GM19238 (cell line): ENCODE results near the gene ZNF618.

Source experiments
- DNase-seq: peaks from one replicate; pipeline ENCODE4 v3.0.0; 2011; ENCODE audit warnings: low spot score; ENCODE audit not compliant: insufficient read length

Gene ZNF618

DNA sequence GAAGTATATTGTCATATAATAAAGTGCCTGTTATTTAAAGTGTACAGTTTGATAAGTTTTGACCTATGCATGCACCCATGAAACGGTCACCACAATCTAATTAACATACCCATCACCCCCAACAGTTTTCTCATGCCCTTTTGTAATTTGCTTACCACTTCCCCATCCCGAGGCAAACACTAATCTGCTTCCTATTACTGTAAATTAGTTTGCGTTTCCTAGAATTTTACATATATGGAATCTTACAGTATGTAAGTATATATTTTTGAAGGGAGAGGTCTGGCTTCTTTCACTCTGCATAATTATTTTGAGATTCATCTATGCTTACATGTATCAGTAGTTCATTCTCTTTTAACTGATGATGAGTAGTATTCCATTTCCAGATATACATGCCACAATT lies 145.5 kb downstream of the ZNF618 start:
- no peak for DNase-seq

DNA sequence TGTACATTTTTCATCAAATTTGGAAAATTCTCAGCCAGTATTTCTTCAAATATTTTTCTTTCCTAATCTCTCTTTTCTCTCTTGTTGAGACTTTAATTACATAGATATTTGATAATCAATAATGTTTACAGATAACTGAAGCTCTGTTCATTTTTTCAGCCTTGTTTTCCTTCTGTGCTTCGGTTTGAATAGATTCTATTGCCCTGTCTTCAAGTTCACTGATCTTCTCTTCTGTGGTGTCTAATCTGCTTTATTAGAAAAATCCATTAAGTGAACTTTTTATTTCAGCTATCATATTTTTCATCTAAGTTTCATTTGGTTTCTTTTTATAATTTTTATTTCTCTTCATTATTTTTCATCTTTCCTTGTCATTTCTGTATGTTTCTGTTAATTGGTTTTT lies 147.9 kb downstream of the ZNF618 start:
- DNase-seq = no peak

DNA sequence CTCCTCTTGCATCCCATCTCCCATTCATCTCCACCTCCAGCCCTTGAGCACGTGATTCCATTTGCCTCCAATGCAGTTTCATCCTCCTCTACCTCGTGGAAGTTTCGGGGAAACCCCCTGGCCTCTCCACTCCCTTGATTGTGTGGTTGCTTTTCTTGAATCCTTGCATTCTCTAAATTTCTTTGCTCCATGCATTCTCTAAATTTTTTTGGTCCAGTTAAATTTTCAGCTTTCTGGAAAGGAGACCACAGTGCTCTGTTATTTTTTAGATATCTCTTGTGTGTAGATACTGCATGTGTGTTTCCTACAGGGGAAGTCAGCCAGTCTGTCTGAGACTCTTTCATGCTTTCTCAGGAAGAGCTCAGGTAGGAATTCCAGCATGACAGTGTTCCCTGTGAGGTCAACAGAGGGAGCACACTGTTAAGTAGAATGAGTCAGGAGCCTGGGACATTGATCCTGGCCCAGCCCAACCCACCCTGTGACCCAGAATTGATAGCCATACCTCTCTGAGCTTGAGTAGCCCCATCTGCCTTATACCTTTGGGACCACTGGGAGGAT lies 149.2 kb downstream of the ZNF618 start:
- no peak for DNase-seq

DNA sequence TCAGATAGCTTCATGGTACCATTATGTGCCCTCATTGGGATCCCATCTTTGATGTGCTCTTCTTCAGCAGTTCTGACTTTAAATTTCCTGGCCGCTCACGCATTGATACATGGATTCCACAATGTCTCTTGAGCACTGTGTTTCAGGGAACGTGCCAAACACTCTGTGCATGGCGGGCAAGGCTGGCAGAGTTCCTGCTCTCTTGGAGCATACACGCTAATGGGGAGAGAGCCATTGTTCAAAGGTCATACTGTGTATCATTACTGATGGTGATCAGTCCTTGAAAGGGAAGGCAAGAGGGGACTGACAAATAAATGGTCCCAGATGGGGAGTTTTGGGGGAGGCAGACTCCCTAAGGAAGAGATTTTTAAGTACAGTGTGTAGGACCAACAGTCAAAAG lies 149.7 kb downstream of the ZNF618 start:
- no peak for DNase-seq

DNA sequence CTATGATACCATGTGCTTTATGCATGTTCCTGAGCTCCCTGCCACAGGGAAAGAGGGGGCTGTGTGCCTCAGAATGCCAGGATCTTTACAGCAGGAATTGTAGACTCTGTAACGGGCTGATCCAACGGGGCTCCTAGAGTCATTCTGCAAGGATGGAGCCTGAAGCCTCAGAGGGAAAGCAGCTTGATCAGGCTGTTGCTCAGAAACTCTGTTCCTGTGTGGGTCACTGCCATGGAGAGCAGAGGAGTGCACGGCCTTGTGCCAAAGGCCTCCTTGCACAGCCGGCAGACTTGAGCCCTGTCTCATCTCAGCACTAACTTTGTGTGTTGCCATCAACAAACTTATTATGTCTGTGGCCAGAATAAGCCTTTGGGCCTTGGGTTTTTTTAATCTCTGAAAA lies 150.2 kb downstream of the ZNF618 start:
- no peak for DNase-seq

DNA sequence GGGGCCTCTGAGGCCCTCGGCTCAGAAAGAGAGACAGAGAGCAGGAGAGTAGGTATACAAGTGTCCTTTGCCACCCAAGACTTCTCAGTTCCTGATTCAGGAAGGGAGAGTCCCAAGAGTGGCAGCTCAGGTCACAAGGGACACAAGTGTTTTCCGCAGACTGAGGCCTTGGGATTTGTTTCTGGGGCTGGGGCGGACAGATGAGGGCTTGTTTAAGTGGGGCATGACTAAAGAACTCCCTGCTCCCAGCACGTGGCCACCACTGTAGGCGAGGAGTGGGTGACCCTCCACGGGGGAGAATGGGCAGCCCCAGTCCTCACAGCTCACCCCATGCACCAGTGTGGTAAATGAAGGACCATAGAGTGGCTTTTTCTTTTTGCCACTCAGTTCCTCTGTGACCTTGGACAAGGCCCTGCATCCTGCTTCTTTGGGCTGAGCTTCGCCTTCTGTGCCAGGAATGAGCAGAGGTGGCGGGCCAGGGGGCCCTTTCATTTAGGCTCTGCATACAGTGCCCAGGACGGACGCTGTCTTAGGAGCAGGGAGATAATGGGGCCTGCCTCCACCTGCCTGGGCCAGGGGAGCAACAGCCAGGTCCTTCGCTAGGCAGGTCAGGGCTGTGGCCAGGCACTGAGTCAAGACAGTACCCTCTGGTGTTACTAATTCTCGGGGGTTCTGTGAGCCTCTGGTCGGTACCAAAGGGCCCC lies 151.2 kb downstream of the ZNF618 start:
- no peak for DNase-seq

DNA sequence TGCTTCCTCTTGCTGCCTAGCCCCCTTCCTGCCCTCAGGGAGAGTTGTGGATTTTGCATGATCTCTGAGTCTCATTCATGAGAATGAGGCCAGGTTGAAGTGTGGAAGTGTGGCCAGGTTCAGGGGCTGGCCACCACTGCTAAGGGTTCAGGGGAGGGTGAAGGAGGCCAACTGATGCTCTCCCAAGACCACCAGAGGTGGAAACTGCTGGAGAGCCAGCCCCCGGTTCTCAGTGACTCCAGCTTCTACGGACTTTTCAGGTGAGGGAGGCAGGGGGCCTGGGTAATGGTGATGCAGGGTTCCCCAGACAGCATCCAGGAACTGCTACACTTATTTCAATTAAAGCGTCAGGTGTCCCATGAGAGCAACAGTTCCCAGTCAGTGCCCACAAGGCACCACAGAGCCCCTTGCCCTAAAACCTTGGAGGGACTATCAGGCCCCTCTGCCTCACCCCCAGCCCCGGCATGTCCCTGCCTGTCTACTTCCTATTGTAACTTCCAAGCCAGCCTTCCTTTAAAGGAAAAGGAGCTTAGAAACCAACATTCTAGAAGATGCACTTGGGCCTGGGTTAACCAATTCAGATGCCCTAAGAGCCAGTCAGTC lies 151.9 kb downstream of the ZNF618 start:
- no peak for DNase-seq

DNA sequence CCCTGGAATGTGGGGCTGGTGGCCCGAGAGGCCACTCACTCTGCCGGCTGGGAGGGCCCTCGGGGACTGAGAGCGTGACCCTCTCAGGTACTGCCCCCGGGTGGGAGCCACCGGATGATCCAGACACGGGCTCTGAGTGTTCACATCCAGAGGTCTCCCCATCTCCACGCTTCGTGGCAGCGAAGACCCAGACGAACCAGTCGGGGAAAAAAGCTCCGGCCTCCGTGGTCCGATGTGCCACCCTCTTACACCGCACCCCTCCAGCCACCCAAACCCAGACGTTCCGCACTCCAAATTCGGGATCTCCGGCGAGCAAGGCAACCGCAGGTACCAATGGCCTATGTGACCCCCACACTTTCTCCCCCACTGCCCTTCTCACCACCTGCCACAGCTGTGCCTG lies 152.5 kb downstream of the ZNF618 start:
- no peak for DNase-seq

DNA sequence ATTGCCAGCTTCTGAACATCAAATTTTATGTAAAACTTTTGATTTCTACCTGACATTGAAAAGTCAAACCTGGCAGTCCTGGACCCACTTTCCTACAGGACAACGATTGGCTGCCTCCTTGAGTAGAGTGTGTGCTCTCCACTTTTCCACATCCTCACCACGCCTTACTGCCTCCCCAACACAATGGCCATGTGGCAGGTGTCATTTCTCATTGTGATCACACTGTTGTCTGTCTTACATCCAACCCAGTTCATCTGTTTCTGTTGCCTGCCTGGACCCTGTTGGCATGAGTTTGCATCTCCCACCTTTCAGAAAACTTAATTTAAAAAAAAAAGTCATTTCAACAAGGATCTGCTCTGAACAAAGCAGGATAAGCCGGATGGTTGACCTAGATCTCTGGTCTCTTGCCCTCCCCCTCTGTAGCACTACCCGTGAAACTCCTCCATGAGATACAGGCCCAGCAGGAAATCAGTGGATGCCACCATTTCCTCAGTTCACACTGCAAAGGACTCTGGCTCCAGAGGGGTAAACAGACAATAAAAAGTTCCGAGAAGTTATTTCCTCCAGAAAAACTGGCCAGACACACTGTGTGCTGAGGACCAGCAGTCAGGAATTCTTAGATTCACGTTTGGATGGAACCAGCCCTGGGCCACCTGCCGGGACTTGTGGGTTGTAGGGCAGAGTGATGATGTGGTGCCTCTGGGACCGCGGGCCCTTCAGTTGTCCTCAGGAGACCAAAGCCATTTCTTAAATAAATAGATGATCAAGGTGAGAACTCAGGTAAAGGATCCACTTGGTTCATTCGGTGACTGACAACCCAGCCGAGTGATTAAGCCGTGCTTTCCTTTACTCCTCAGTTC lies 153.4 kb downstream of the ZNF618 start:
- no peak for DNase-seq

DNA sequence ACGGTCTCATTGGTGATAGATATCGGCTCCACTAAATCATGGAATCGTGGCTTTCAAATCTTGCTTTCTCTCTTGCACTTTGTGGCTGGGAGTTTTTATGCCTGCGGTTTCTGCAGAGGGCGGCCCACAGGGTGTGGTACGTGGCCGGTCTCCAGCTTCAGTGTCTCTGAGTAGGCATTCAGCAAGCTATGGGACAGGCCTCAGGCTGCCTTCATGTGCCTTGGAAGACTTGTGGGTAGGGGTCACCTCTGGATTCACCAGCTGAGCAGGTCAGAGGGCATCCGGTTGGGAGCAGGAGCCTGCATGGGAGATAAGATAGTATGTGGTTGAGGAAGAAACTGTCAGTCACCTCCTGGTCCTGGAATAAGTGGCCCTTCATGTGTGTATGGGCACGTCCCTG lies 154.3 kb downstream of the ZNF618 start:
- DNase-seq = no peak

DNA sequence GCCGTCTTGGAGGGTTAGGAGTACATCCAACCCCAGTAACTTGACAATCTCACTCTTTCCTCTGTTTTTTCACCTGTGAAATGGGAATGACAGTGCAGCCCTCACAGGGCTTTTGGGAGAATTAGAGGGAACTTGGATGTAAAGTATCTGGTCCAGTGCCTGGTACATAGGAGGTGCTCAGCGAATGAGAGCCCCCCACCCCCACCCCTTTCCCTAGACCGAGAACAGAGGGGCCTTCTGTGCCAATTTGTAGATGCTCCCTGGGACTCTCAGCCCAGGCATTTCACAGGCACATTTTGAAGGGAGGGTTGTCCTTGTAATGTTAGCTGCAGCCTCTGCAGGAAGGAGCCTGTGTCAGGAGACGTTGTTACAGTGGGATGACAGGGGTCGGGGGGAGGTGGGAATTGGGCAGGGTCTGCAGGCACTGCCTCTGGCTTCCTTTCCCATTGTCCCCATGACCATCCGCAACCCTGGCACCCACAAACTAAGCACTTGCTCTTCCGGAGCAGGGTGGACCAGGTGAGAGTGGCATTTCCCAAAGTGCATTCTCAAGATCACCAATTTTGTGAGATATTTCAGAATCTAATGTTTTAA lies 155.0 kb downstream of the ZNF618 start:
- DNase-seq = no peak

DNA sequence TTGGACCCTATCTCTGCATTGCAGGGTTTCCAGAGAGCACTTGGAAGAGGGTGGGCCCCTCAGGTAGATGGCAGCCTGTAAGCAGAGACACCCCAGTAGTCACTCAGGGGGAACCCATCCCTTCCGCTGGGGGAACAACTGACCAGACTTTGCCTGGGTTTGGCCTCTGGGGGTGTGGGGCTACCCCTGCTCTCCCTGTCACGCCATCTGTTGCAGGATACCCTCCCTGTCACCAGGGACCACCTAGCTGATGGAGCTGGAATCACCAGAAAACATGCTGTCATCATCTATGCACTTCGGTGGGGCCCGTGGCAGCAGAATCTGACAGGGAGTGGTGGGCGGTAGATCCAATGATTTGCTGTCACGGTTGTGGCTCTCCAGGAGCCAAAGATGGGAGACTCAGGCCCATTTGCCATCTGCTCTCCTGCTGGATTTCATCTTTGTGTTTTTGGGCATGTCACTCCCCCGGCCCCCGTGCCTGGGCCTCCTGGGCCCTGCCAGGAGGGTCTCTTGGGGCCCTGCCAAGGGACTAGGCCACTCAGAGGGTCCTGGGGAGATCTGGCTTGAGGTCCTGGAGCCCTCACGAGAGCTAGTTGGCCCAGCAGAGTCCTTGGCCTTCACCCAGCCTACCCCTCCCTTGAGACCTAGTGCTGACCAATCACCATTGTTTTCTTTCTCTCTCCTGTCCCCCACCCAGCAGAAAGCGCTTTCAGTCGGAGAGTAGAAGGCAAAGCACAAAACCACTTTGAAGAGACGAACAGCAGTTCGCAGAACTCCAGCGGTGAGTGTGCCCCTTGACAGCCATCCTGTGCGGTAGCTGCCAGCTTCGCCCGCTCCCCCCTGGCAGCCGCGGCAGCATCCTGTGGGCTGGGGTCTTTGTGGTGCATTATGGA lies 156.1 kb downstream of the ZNF618 start:
- DNase-seq = no peak

DNA sequence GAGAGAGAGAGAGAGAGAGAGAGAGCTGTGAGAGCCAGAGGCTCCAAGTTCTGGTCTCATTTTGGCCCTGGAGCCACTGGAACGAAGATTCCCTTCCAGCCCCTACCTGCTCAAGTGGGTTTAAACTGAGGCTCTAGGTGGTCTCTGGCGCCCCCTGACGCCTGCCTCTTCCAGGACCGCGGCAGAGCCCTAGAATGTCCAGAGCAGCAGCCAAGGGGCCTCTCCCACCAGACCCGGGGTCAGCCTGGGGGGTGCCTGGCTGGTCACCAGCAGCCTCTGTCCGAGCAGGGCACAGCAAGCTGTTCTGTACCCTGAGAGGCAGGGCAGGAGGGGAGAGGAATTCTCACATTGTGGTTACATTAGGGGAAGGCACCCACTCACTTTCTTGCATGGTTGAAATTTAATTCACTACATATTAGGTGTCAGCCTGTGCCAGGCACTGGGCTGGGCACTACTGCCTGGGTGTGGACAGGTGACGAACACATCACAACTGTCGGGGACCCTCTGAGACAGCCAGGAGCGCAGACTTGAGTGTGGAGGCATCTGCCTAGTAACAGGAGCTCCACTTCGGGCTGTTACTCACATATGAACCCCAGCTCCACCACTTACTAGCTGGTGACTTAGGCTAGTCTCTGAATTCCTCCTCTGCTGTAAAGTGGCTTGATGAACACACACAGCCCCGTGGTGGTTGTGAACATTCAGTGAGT lies 157.4 kb downstream of the ZNF618 start:
- no peak for DNase-seq

DNA sequence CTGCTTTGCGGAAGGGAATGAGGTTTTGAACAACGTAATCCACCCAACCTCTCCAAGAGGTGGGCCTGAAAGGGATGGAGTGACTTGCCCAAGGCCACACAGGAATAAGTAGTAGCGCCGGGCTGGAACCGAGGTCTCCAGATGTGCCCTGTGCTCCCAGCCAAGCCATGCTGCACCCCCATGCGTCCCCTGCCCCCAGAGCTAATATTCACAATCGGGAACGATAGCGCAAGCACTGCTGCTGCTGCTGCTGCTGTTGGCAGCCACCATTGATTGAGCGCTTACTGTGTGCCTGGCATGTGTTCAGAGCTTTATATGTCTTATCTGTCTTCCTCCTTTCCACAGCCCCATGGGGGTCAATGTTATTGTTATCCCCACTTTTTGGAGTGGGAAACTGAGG lies 158.1 kb downstream of the ZNF618 start:
- DNase-seq = no peak

DNA sequence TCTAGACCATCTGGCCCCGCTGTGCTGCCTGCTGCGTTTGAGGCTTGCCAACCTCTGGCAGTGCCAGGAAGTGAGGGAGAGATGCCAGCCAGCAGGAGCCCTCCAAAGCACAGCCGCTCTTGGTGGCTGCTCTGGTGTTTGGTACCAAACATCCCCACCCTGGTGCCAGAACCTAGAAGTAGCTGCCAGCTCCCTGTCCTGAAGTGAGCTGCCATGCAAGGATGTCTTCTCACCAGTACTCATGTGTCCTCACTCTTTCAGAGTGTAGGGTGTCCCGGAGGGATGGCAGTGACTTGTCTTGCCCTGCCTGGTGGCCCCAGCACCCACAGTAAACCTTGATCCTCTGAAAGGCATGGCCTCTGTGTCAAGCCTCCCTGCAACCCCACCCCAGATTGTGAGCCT lies 158.6 kb downstream of the ZNF618 start:
- no peak for DNase-seq

DNA sequence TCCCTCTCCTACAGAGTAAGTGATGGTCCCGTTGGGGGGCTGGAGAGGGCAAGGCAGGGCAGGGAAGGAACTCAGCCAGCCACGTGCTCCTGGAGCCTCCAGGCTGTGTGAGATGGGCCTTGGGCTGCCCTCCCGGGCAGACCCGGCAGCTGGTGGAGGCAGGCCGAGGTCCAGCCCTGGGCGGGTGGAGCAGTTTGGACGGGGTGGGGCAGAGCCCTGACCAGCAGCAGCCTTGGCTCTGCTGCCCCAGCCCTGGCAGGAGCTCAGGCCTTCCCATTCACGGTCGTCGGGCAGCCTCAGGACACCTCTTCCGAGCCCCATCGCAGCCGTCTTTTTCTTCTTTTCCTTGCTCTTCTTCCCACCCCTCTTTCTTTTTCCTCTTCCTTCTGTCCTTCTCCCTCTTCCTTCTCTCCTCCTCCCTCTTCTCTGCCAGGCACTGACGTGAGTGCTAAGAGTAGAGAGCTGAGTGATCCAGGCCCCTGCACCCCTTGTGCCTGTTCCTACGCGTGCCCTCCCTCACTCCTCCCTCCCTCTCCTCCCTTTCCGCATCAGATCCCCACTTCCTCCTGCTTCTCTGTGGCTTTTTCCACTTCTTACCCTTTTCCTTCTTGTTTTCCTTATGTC lies 159.2 kb downstream of the ZNF618 start:
- DNase-seq = no peak

DNA sequence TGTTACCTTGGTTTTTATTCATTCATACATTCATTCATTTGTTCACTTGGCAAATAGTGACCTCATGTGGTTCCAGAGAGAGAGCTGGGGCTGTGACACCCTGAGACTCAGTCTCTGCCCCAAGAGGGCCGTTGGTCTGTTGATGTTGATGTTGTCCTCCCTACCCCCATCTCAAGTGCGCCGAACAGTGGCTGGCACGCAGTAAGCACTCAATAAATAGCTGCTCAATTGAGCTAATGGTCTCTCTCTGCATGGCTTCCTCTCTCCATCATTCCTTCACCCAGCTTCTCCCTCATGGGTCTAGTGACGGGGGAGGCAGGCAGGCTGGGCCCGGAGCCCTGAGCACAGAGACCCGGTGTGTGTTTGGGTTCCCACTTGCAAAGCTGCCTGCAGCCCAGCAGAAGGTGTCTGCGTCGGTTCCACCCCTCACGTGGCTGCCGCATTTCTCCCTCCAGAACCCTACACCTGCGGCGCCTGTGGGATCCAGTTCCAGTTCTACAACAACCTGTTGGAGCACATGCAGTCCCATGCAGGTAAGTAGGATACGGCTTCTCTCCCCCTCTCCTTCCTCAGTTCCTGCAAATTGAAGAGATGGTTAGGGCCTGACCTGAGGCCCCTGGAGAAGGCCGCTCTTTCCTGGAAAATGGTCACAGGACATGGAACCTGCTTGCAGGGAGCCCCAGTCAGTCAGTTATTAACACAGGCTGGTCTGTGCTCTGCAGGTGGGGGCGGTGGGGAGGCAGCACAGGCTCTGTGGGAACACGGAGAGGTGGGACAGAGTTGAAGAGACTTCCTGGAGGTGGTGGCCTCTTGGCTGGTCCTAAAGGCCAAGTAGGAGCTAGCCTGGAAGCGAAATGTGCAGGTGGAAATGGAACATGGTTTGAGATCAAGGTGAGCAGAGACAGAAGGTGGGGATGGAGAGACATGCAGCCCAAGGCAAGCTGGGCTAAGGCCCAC lies 160.0 kb downstream of the ZNF618 start:
- DNase-seq = no peak

DNA sequence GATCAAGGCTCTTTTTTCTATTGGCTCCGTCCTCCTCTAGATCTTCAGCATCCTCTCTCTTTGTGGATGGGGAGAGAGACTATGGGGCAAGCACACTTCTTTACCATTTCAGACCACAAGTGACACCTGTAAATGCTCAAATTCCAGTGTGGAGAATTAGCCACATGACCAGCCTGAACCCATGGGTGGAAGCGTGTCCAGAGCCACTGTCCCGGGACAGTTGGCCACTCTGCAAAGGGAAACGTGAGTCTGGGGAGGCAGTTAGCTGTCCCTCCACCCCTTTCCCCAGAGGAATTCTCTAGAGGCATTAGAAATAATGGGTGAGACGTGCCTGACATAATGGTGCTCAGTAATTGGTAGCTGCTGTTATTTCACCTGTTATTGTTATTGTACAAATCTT lies 161.1 kb downstream of the ZNF618 start:
- DNase-seq = no peak
